ENCODE data around the gene ARL16.

The ARL16 gene

DNA sequence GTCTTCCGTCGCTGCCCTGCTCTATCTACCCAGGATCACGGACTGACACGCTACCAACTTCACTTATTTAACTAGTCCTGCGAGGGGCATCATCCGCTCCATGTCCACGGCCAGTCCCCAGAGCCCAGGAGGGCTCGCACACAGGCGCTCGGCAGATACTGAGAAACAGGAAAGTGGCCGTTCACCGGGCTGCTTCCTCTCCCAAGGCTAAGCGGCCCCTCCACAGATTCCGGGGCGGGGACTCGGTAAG, 17.6 kb downstream of the ARL16 start:
- no peak for DNase-seq

DNA sequence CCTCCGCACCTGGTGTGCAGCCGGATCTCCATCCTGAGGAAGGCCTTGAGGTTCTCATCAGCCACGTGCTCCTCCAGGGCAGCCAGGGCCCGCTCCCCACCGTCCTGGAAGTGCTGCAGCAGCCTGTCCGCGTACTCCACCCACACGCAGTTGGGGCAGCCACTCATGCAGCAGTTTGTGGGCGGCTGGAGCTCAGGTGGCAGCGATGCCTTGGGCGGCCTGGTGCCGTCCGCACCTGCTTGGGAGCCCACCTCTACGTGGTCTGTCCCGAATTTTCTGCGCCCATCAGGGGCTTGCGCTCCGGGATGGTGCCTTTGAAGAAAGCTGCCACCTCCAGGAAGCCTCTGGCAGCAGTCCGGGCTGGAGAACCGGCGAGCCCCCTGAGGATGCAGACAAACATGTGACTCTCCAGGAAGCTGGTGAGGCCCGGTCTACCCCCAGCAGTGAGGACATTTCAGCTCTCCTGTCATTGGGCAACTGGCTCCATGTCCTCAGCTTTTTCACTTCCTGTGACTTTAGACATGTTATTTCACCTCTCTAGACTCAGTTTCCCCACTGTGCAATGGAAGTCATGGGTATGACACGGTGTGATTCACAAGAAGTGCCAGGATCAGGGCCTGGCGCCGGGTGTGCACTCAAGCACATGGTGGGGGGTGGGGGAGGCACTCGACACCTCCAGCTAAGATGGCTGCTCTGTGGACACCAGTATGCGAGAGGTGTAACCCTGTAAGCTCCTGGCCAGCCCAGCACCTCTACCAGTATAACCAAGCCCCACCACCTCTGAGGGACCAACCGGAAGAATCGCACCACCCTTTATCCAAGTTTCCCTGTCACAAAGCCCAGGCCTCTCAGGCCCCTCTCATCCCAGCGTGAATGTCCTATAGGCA, 18.1 kb downstream of the ARL16 start:
- no peak for DNase-seq

DNA sequence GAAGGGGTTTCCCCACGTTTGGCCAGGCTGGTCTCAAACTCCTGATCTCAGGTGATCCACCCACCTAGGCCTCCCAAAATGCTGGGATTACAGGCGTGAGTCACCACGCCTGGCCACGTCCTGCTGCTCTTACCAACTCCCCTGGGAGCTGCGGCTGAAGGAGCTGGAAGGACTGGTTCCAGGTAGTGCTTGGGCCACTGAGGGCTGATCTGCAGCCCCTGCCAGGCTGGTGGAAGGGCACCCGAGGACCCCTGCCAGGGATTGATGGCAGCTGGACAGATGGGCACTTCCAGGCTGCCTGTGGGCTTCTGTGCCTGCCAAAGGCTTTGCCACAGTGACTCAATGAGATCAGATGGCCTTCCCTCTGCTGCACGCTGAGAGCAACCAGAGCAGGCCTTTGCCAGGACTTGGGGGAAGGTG, 19.5 kb downstream of the ARL16 start:
- DNase-seq: no peak

DNA sequence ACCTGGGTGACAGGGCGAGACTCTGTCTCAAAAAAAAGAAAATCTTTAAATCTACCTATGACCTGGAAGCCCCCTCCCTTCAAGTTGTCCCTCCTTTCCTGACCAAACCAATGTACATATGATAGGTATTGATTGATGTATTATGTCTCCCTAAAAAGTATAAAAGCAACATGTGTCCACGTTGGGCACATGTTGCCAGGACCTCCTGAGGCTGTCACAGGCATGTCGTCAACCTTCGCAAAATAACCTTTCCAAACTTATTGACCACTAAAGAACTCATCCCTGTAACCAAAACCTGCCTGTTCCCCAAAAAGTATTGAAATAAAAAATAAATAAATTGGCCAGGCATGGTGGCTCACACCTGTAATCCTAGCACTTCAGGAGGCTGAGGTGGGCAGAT, 21.6 kb downstream of the ARL16 start:
- DNase-seq: no peak

DNA sequence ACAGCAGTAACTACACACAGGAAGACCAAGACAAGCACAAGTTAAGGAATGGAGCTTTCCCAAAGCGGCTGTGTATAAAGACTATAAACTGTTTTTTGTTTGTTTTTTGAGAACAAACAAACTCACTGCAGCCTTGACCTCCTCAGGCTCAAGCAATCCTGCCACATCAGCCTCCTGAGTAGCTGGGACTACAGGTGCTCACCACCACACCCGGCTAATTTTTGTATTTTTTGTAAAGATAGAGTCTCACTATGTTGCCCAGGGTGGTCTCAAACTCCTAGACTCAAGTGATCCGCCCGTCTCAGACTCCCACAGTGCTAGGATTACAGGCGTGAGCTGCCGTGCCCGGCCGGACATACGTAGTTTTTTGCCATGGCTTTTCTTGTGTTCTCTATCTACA, 23.2 kb downstream of the ARL16 start:
- DNase-seq: no peak

DNA sequence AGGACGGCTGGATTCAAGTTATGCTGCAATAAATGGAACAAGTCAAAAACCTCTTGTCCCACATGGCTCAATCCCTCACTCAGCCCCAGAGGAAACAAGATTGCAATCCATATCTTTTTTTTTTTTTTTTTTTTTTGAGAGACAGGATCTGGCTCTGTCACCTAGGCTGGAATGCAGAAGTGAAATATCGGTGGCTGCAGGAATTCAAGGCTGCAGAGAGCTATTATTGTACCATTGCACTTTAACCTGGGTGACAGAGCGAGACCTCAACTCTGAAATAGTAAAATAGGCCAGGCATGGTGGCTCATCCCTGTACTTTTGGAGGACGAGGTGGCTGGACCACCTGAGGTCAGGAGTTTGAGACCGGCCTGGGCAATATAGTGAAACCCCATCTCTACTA, 24.6 kb downstream of the ARL16 start:
- DNase-seq: no peak

DNA sequence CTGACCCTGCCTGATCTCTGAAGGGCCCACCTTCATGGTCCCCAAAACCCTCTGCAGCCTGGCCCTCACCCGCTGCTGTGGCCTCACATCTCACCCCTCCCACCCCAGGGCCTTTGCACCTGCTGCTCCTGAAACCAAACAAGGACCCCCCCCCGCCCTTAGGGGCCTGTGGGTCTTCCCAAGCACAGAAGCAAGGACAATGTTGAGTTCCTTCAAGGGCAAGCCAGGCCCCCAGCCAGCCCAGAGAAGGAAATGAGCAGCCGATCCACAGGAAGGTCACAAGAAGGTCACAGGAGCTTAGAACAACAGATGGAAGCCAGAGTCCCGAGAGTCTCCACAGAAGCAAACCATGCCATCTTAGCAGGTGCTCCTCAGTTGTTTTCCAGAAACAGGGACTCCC, 26.8 kb downstream of the ARL16 start:
- DNase-seq: no peak

DNA sequence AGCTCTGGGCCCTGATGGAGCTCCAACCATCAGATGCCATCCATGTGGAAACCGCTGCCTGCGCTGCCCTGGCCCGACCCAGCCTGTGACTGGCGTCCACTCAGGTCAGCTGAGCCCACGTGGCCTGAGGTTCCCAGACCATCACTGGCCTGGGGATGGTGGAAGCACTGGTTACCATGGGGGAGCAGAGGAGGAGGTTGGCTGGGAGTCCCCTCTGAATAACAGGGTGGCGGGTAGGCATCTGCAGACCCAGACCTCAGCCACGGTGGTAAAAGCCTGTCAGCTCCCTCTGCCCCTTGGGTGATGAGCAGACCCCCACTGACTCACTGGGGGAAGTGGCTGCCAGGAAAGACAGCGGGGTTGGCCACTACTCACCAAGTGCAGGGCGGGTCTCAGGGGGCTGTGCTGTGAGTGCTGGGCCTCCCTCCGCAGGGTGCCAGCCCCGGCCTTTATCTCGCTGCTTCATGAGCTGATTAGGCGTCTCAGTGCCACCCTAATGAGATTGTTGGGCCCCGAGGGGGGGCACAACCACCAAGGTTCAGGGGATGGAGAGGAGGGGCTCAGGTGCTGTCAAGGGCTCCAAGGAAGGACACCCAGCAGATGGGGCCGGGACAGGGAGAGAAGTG, 27.4 kb downstream of the ARL16 start, which contains the start of gene PDE6G:
PDE6G (minus strand) TSS at position 425 of the 626 bp plus-strand sequence. CDS start 3,237 bp downstream, outside the sequence.
- no peak for DNase-seq

DNA sequence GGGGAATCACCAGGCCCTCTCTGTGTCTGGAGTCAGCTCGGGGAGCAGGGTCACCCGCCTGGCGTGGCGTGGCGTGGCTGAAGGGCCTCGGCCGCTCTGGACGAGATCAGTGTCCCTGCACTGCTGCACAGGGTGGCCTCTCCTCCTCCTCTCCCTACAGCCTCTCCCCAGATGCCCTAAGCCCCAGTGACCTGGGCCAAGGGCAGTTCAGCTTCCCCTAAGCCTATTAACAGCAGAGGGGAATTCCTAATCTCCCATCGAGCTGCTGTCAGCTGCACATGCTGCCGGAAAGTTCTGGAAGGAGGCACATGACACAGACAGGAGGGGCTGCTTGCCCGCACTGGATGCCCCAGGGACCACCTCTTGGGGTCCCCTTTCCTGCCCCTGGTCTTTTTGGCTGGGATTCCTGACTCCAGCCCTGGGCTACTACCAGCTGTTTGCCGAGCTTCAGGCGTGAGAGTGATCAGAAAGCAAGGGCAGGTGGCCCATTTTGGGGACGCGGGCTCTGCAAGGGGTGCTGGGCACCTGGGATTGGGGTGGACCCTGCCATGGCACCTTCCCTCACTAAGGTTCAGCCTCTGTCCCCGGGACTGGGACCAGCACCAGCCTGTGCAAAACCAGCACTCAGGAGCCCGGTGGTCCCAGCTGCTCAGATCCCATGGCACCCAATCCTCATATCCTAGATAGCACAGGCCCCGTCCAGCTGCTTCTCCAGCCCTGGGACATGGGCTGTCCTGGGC, 28.0 kb downstream of the ARL16 start:
- no peak for DNase-seq

DNA sequence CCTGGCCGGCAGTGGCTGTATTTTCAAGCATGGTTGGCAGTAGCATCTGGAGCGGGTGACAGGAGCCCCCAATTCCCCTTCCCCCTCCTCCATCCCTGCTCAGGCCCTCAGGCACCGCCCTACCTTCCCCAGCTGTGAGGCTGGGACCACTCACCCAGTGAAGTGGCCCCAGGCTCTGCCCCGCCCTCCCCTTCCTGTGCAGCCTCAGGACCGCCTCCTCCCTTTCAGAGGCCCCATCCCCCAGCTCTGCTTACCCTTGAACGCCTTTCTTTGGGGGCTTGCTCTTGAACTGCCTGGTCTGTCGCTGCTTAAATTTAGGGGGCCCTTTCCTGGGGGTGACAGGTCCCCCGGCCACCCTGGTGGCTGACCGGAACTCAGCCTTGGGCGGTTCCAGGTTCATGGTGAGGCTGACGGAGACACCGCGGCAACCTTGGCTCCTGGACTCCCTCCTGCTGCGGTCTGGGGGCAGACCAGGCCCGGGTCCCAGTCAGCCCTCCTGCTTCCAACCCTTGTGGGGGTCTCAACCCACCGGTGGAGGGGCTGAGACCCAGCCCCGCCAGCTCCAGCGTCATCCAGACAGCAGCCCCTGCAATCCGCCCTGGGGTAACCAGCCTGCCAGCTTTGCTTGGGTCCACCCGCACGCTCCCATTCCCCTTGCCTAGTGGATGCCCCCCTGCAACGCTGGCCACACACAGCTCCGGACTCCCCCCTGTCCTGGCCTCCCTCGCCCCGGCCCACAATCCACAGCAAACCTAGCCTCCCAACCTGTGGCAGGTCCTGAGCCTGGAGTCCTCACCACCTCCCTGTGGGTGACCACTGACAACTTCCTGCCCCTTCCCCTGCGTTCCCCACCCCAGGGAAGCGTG, 30.5 kb downstream of the ARL16 start:
- no peak for DNase-seq

DNA sequence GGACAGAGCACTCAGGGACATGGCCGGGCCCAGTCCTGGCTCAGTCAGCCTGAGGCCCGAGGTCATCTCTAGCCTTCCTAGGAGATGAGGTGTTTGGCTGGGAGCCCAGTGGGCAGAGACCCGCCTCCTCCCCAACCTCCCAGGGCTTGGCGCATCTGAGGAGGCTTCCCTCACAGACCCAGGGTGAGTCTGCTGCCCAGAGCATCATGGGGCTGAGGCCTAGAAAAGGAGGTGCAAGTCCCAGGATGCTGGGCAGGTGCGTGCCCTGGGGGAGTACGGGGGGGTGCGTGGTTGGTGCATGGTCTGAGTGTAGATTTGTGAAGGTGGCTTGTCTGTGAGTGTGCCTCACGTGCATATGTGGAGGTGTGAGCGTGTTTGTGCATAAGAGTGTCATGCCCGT, 31.9 kb downstream of the ARL16 start:
- DNase-seq: no peak

DNA sequence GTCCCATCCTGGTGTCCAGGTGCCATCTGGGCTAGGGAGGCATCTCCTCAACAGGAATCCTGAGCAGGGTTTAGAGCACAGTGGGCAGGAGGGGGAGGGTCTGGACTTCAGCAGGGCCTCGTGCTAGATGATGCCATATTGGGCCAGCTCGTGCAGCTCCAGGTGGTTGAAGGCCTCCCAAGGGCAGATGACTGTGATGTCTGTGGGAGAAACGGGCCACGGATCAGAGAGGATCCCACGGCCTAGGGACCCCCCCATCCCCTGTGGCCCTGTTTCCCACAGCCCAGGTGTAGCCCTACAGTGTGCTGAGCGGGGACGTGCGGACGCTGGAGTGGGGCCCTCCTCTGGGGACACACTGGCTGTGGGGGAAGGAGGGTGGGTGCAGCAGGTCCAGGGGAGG, 32.6 kb downstream of the ARL16 start:
- no peak for DNase-seq

DNA sequence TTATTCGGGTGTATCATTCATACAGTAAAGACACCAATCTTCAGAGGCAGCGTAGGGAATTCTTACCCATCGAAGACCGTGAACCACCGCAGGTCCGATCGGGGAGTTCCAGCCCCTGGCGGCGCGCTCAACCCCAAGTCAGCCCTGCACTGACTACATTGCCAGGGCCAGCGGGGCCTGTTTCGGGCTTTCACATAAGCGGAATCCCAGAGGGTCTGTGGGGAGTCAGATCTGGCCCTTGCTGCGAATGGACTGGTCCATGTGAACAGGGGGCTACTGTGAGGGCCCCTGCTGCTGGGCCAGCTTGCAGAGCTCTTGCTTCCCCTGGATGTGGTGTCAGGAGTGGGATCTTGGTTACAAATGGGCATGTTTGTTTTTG, 34.9 kb downstream of the ARL16 start:
- DNase-seq: no peak

DNA sequence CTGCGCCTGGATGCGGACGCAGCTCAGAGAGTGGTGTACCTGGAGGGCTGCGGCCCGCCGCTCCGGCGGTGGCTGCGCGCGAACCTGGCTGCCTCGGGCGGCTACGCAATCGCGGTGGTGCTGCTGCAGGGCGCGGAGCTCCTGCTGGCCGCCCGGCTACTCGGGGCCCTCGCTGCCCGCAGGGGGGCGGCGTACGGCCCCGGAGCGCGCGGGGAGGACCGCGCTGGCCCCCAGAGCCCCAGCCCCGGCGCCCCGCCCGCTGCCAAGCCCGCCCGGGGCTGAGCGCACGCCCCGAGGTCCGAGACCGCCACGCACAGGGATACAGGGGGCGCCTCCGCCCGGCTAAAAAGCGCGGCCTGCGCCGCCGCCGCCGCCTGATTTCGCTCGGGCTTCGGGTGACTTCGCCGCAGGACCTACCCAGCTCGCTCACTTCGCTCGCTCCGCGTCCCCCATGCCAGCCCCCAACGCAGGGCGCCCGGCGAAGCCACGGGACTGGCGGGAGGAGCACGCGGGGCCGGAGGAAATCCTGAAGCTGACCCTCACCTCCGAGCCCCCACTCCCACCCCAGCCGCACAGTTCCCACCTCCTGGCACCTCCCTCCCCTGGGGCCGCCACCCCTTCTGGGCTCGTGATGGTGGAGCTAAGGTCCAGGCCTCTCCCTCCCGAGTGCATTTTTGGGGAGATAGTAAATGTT, 35.4 kb downstream of the ARL16 start:
- no peak for DNase-seq

DNA sequence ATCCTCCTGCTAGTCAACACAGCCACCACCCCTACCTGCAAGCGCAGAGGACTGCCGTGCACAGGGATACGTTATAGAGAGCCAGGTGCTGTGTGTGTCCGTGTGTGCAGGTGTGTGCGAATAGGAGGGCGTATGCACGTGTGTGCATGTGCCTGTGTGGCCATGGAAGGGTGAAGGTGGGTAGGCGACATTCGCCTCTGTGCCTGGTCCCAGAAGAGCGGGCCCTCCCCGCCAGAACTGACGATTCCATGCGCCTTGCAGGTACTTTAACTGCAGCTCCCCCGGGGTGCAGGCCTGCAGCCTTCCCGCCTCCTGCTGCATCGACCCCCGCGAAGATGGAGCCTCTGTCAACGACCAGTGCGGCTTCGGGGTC, 36.0 kb downstream of the ARL16 start:
- DNase-seq: no peak

DNA sequence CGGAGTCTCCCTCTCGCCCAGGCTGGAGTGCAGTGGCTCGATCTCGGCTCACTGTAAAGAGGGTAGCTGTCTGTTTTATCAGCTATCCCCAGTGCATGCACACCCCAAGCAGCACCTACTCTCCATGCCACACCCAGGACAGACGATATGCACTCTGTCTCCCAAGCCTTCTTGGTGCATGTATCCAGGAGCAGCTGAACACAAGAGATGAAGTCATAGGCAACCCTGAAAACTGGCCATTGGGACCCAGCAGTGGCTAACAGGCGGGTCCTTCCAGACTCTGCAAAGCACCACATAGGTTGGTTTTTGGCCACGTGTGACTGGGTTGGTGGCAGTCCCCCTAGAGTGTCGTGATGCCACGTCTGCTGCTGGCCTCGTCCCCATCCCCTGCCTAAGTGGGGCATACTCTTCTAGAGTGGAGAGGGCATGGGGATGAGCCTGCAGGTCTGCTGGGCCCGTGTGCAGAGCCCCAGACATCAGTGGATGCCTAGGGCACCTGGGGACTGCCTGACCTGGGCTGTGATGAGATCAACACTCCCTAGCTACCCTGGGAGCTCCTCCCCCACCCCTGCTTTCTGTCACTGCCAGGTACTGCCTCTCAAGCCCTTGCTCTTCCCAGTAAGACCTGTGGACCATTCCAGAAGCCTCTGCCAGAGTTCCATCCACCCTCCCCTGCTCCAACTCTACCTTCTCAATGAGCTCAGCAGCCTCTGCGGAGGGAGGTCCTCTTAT, 36.6 kb downstream of the ARL16 start:
- no peak for DNase-seq

DNA sequence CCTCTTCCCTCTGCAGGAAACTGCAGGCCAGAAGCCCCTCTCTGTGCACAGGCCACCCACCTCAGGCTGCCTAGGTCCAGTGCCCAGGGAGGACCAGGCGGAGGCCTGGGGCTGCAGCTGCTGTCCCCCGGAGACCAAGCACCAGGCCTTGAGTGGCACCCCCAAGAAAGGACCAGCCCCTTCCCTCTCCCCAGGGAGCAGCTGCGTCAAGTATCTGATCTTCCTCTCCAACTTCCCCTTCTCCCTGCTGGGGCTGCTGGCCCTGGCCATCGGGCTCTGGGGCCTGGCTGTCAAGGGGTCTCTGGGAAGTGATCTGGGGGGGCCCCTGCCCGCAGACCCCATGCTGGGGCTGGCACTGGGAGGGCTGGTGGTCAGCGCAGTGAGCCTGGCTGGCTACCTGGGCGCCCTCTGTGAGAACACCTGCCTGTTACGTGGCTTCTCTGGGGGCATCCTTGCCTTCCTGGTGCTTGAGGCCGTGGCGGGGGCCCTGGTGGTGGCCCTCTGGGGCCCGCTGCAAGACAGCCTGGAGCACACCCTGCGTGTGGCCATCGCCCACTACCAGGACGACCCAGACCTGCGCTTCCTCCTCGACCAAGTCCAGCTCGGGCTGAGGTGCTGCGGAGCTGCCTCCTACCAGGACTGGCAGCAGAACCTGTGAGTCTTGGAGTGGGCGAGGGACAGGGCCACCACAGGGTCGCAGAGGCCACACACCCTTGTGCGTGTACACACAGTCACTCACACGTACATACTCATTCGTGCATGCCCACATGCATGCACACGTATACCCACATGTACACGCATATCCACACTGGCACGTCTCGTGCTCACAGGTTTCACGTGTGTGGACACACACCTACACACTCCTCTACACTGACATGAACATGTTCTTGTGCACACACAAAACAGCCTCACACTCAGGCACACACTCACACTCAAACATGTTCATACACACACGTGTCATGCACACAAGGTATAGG, 38.3 kb downstream of the ARL16 start:
- no peak for DNase-seq

DNA sequence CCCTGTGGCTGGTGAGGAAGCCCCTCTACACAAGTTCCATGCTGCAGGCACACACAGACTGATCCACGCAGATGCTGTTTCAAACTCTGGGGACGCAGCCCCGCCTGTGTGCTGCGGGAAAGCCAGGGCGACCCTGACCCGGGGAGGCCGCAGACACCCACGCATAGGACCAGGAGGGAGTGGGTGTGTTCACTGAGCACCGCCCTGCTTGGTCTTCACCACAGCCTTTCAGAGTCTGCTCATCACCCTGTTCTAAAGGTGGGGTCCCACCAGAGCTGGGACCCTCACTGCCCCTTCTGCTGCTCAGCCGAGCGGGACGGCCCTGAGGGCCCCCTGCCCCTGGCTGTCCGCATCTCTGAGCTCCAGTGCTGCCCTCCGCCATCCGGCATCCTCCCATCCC, 39.1 kb downstream of the ARL16 start:
- no peak for DNase-seq

DNA sequence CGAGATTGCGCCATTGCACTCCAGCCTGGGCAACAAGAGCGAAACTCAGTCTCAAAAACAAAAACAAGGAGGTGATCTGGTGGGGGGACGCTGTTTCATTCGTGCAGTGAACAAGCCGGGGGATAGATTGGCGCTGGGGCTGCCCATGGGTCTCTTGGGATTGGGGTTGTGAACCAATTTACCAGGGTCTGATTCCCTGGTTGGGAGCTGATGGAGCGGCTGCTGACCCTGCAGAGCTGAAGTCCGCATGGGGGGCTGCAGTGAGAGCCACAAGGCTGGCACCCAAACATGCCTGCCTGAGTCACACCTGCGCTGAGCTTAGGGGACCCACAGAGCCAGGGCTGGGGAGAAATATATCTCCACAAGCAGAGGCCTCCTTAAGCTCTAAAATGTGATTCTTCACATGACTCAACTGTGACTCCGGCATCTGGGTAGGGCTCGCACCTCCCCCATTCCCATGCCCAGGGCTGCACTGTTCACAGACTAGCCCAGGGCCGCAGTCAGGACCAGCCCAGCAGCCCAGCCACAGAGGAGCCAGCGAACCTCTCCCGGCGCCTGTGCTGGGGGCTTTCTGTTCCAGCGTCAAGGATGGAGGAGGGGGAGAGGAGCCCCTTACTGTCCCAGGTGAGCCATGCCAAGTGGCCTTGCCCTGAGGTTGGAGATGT, 41.6 kb downstream of the ARL16 start:
- no peak for DNase-seq

DNA sequence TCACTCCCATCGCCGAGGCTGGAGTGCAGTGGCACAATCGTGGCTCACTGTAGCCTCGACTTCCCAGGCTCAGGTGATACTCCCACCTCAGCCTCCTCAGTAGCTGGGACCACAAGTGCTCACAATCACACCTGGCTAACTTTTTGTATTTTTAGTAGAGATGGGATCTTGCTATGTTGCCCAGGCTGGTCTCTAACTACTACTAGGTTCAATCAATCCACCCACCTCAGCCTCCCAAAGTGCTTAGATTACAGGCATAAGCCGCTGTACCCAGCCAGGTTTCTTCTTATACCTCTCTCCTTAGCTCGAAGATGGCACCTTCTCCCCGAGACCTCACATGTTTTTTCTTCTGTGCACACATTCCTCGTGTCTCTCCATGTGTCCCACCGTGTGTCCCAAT, 43.6 kb downstream of the ARL16 start:
- DNase-seq: no peak
